A549 (cell line): ENCODE measurements around the gene OR52B6.

Source experiments
- POLR2A ChIP-seq: IDR thresholded peaks from 2 replicates; pipeline ENCODE4 v1.6.1; 2012; ENCODE audit warnings: mild to moderate bottlenecking, low read length
- POLR2AphosphoS2 ChIP-seq: conservative IDR thresholded peaks from 2 replicates; pipeline ENCODE4 v1.6.1; 2012; ENCODE audit warnings: low read length, improper control_type of control experiment, inconsistent platforms
- SREBF2 ChIP-seq: fragments of 450-650 bp; IDR thresholded peaks from 2 replicates; pipeline ENCODE4 v1.6.1; 2014; ENCODE audit warnings: mild to moderate bottlenecking, moderate library complexity
- ZC3H11A ChIP-seq: fragments of 450-650 bp; IDR thresholded peaks from 2 replicates; pipeline ENCODE4 v1.6.1; 2014; ENCODE audit warnings: antibody characterized with exemption, mild to moderate bottlenecking
- TF ChIP-seq, protein P1 (sequence below): fragments of >200 bp; sonication (Bioruptor Twin); formaldehyde crosslinking; IDR thresholded peaks from 3 replicates; pipeline ENCODE4 v1.5.1; 2016
- TF ChIP-seq, protein P2 (sequence below): fragments of >200 bp; sonication (Bioruptor Twin); formaldehyde crosslinking; IDR thresholded peaks from 2 replicates; pipeline ENCODE4 v1.6.1; 2016

DNA sequence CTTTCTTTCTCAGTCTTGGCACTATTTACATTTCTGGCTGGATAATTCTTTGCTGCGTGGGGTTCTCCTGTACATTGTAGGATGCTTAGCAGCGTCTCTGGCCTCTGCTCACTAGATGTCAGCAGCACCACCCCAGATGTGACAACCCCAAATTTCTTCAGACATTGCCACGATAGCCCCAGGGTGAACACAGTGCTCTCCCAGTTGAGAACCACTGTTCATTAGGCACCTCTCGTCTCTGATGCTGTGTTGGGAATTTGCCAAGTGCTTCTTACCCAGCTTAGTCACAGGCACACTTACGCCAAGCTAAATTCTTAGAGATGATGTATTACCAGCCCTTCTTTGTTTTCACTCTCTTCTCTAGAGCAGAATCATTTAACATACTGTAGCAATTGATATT is 25.2 kb downstream of the OR52B6 start:
- TF ChIP-seq POLR2AphosphoS2 = no peak
- TF ChIP-seq, protein P1, sequence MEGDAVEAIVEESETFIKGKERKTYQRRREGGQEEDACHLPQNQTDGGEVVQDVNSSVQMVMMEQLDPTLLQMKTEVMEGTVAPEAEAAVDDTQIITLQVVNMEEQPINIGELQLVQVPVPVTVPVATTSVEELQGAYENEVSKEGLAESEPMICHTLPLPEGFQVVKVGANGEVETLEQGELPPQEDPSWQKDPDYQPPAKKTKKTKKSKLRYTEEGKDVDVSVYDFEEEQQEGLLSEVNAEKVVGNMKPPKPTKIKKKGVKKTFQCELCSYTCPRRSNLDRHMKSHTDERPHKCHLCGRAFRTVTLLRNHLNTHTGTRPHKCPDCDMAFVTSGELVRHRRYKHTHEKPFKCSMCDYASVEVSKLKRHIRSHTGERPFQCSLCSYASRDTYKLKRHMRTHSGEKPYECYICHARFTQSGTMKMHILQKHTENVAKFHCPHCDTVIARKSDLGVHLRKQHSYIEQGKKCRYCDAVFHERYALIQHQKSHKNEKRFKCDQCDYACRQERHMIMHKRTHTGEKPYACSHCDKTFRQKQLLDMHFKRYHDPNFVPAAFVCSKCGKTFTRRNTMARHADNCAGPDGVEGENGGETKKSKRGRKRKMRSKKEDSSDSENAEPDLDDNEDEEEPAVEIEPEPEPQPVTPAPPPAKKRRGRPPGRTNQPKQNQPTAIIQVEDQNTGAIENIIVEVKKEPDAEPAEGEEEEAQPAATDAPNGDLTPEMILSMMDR = no peak
- TF ChIP-seq, protein P2, sequence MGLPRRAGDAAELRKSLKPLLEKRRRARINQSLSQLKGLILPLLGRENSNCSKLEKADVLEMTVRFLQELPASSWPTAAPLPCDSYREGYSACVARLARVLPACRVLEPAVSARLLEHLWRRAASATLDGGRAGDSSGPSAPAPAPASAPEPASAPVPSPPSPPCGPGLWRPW = no peak
- no peak for TF ChIP-seq SREBF2
- TF ChIP-seq POLR2A = no peak
- no peak for TF ChIP-seq ZC3H11A
